ENCODE measurements around the gene CNOT4.
"Not testable (repeated sequence)": the region's sequence is repeated elsewhere in the genome, so short reads cannot be mapped to it uniquely, and the experiment has no call there.

The CNOT4 gene

DNA sequence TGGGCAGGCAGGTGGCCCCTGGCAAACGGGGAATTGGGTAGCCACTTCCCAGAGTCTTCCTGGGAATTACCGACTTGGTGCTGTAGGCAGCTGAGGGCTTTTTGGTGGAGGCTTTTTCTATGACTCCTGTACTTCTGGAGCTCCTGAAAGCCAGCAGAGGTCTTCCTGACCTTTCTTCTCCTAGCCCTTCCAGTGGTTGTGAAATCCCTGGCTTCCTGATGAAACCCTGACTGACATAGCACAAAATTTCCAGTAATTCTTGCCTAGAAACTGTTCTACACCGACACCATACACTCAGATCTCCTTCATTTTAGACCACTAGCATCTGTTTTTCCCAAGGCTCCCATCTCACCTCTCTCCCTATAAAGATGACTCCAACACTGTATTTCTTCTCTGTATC is 156.1 kb downstream of the CNOT4 start:
- DNase-seq, result no peak

DNA sequence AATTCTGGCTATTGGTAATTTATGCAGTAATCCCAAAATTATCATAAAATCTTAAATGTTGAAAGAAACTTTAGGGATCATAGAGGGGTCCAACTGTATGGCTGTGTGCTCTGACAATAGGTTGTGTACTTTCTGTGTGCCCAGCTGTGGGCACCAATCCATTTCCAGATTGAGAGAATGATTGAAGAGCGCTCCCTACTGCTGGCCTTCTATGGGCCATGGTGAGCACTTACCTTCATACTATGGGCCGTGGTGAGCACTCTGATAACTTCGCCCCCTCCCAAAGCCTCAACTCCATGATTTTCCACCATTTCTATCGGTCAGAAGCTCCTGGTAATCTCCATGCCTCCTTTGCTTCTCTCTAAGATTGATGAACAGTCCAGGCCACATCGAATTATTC is 157.6 kb downstream of the CNOT4 start:
- no peak for DNase-seq

DNA sequence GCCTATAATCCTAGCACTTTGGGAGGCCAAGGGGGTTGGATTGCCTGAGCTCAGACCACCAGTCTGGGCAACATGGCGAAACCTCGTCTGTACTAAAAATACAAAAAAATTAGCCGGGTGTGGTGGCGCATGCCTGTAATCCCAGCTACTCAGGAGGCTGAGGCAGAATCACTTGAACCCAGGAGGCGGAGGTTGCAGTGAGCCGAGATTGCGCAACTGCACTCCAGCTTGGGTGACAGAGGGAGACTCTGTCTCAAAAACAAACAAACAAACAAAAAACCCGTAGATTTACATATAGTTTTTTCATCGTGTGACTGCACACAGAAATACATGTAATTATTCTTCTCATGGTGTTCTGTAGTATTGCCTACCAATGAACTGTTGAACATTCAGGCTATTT is 158.8 kb downstream of the CNOT4 start:
- not testable (repeated sequence) for DNase-seq

DNA sequence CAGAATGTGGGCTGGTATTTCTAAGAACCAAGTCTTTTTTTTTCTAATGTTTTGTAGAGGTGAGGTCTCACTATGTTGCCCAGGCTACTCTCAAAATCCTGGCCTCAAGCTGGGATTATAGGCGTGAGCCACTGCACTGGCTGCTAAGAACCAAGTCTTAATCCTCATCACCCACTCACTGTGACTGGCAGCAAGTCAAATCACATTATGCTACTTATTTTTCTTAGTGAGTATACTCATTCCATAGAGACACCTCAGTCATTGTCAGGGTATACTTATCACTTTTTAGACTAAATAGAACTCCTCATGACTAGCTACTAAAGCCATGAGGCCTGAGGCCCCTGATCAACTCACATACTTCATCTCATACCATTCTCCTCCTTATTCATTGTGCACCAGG is 160.2 kb downstream of the CNOT4 start:
- DNase-seq, result no peak

DNA sequence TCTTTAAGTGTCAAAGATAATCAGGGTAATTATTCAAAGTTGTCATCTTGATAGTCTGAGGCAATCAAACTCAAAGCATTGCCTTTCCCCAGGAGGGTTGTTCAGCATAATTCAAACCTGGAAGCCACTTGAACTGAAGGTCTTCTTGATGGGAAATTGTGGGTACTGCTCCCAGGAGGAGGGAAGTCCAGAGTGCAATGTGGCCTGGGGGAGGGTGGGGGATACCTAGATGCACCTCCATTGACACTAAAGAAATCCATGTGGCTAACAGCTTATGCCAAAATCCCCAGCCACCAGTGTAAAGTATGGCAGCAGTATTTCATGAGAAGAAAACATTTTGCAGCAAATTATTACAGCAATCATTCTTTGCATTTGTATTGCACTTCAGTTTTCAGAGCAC is 161.4 kb downstream of the CNOT4 start:
- DNase-seq, result no peak

DNA sequence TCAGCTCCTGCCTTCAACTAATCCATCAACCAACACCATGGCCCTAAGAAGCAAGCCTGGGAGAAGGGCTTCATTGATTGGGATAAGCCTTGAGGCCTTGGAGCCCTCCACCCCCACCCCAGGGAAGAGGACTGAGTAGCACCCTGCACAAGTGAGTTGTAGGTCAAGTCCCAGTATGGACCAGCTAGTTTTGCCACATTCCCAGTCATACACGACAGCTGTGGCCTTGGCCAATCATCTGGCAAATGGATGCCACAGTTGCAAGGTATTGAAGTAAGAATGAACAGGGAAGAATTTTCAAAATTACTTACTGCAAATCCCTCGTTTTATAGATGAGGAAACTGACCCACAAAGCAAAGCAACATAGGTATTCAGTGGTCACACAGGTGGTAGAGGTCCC is 166.5 kb downstream of the CNOT4 start:
- no peak for DNase-seq

DNA sequence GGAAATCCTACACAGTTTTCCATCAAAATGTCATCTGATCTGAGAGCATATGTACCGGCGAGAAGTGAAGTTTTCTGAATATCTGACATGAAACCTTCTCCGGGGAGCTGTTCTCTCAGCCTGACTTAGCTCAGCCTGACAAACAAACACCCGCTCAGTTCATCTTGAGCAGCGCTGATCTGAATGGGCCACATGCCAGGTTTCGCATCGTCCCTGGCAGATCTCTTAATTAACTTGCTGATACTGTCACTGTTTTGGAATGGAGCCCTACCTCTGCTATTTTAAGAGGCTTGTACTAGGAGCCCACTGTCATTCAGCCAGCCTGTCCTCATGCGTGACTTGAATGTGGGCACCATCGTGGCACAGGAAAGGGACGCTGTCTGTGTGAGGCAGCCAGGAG is 167.0 kb downstream of the CNOT4 start:
- DNase-seq, result no peak

DNA sequence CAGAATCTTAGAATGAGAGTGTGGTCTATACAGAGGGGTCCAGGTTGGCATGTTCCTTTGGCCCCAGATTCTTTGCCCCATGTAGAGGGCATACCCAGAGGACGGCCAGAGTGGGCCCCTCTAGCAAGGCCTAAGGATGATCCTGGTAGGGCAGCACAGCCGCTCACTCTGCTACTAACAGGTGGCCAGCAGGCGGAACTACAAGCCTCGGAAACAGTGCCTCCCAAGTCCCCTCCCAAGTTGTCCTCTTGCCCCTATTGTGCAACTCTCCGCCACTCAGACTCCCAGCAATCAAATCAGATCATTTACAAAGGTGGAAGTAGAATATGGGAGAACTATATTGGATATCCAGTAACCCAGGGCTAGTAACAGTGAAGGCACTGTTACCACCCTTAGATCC is 168.9 kb downstream of the CNOT4 start:
- no peak for DNase-seq

DNA sequence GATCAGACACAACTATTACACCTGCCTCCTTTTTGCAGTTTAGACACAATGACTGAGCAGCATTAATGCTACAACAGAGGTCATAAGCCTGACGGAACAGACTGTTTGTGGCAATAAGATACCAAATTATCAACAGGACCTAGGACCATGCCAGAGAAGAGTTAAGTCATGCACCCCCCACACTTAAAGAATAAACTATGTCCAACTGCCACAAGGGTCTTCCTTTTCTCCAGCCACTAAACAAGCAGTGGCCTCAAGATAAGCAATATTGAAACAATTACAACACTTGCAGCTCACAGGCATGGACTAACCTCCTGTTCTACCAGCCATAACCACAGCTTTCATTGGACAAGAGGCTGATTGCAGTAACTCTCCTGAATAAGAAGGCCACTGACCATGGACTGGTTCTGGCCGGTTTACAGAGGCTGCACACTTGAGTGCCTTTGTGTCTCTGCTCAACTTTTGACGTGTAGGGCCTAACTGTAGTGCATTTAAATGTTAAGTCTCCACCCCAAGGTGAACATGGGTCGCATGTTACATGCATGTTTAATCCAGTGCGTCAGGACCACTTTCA is 171.8 kb downstream of the CNOT4 start:
- peak; percentile 44 for DNase-seq

DNA sequence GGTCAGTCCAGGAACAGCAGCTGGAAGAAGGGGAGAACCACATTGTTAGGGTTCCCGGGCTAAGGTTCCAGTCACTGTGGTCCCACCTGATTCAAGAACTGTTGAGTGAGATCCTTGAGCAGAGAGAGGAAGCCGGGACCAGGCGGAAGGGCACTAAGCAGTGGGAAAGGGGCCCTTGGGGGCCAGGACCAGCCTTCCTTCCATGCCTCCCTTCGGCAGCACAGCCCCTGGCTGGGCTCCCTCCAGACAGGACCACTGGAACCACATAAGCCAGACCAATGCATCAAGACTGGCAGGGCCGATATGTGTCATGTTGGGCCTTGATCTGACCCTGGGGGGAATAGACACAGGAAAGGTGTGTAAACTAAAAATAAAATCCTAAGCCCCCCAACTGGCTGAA is 172.4 kb downstream of the CNOT4 start:
- no peak for DNase-seq

DNA sequence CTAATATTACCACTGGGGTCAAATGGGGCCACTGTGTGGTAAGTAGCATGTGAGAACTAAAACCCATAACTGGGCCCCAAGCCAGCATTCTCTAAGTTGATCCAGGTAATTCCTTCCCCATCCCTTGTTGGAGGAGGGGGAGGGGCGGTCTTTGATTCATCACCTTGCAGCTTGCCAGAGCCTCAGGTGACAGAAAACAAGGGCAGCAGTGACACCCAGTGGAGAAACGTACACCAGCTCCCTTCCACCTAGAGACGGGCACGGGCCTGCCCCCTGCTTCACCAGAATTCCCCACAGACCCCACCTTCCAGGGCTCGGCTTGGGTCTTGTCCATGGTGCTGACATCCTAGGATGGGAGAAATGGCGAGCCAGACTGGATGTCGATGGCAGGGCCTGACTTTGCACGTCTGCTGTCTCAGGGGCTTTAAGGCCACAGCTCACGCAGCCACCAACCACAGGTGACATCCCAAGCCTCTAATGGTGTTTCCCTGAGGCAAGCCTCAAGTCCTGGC is 174.2 kb downstream of the CNOT4 start:
- DNase-seq, result peak; percentile 67

DNA sequence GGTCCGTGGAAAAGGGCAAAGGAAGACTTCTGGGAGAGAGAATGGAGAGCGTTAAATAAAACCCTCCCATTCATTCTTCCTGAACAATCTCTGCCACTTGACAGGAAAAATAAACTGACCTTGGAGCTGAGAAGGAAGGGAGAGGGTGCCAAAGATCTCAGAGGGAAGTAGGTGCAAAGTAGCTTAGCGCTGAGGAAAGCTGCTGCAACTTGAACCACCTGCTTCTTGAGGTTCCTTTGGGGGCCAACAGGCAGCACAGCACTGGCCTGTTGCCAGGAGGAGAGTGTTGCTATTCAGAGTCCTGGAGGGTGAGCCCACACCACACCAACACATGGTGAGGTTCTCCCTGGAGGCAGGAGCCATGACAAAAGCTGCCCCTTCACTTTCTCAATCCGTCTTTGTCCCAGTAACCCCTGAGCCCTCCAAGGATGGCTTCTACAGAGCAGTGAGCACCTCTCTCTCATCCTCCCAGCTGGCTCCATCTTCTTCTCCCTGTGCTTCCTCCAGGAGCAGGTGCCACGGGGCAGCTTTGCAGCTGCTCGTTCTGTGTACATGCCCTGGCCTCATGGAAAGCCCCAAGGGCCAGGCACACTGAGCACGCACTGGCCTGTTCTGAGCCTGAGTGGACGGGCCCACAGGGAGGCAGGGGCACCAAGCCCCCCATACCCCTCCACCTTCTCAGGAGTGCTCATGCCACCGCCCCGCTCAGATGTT is 174.9 kb downstream of the CNOT4 start:
- no peak for DNase-seq

DNA sequence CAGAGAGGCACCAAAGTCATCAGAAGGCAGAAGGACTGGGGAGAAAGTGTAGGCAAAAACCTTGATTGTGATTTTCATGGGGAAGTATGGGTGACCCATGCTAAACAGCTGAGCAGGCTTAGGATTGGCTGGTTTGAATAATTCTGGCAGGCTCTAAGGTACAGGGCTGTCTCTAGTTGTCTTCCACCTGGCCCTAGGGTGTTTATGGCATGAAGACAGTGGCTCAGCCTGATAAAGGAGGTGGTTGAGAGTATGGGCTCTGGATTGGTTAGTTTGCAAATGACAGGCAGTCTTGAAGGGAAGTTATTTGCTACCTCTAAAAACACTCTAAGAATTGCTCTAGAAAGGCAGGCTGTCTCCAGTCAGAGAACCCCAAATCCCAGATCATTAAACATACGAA is 176.0 kb downstream of the CNOT4 start:
- DNase-seq, result peak; percentile 9

DNA sequence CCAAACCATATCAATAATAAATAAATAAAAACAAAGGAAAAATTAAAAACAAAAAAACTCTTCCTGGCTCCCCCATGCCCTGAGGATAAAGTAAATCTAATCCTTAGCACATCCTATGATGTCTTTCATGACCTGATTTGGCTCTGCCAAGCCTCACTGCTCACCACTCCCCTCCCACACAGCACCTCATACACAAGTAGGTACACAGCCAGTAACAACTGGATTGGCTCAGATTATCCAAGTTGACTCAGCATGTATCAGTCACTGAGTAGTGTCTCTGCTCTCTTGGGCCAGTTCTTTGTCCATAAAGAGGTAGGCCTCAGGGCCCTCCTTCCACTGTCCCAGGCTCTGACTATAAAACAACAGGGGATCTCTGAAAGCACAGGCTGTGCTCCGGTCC is 176.7 kb downstream of the CNOT4 start:
- no peak for DNase-seq

DNA sequence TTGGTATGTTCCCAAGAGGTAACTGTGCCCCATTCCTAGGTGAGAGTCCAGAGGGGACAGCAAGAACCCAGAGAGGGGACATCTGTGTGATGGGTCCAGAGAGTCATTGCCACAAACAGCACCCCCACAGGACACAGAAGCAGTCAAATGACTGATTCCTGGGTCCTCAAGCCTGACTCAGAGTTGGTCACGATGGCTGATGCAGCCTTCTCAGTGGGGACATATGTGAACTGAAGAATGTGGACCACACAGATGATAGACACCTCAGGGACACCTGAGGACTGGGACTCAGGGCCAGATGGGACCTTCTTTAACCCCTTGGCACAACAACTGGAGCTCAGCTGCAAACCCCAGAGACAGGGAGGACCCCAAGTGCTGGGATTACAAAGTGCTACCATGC is 179.8 kb downstream of the CNOT4 start:
- no peak for DNase-seq

DNA sequence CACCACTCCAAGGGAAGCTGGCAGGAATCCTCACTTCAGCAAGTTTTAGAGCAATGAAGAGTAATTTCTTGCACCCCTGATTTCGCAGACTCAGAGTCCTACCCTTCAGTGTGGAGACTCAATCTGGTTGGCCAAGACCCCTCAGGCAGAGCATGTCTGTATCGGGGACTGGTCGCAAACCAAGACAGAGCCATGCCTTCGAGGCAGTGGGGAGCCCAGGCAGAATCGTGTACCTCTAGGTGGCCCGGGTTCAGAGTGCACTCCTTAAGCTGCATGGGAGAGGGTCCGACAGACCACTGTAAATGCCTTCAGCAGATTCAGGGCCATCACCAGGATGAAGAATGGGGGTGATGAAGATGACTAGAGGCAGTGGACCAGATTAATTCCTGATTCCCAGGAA is 181.4 kb downstream of the CNOT4 start:
- DNase-seq, result no peak

DNA sequence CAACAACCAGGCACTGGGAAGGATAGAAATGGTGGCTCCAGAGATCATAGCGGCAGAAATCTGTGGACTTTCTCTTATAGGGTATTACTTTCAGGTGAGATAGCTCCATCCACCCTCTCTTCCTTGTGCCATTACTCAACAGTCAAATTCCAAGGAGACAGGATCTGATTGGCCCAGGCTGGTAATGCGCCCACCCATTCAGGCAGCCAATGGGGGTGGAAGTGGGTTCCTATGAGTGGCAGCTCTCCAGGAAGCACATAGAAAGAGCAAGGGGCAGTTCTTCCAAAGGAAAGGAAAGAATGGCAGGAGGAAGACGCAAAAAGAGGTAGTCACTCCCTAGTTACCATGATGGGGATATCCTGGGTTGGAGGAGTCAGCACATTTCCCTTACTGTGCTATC is 181.8 kb downstream of the CNOT4 start:
- DNase-seq, result no peak

DNA sequence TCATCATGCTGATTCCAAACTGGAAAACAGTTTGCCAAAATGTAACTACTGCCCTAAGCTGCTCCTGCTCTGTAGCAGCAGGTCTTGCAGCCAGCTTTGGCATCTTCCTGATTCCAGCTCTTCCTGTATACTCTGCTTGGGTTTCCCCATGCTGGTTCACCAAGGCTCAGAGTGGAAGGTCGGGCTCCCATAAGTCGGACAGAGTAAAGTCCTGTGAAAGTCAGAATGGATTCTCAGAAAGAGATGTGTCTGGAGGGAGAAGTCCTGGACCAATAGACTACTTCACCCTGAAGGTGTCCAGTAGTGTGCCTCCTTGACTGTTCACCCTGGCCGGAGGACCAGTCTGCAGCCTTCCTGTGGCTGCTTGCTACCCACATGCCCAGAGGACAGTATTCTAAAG is 182.4 kb downstream of the CNOT4 start:
- no peak for DNase-seq

DNA sequence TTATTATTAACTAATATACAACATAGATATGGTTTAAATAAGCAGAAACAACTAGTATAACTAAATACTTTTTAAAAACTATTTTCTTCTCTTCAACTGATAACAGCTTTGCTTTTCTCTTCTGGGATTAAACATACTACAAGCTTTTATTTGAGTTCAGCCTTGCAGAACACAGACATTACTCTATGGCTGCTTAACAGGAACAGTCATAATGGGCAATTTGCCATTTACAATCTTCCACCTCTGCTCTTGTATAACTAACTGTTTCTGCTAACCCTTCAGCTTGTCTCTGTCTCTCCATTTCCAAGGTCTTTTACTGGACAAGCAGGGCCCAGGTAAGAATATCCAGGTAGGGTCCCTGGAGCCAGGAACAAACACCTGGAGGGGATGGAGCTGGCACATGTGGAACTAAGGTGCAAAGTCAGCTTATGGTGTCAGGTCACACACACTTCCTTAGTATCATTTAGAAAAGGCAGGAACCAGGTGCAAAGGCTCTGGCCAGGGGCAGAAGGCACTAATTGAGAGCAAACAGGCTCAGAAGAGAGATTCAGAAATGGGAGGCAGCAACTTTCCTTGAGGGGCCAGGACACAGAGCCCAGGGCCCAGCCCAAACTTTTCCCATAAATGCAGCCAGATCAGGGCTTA is 183.1 kb downstream of the CNOT4 start:
- no peak for DNase-seq

DNA sequence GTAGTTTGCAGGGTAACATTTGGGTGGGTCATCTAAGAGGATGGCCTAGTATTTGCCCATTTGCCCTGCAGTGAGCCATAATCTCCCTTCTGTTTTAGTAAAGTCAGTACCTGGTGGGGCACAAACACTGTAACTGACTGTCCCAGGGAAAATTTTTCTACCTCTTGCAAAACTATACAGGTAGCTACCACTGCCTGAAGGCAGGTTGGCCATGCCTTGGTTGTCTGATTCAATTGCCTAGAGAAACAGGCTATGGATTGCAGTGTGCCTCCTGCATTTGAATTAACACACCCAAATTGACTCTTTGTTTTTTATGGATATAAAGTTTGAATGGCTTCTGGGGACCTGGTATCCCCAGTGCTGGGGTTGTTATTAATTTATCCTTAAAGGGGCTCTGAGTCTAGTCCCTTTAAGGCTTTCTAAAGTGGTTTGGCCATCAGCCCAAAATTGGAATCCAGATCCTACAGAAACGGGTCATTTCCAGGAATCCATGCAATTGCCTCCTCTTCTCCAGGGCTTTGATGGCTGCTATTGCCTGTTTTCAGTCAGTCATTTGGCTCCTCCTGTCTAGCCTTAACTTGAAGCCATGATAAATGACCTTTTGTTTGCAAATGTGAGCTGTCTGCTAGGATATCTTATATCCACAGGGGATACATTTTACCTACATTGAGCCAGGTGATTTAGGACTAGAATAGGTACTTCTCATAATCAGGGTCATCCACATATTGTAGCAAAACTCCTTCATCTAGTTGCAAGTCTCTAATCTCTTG is 187.1 kb downstream of the CNOT4 start:
- no peak for DNase-seq

DNA sequence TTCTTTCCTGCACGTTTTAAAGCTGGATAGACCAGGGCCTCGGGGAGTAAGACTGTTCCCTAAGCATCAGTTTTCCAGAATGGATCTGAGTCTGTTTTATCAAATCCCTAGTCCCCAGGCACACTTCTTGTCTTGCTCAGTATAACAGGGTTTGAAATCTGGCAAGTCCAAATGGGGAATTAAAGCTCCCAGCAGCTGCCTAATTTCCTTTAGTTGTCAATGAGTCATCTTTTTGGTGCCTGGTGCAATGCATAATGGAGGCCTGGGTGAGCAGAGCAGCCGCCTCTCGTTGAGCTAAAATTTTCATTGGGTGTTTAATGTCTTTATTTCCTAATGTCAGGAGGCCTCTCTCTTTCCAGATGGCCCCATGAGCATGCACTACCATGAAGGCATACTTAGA is 188.3 kb downstream of the CNOT4 start:
- DNase-seq, result no peak

DNA sequence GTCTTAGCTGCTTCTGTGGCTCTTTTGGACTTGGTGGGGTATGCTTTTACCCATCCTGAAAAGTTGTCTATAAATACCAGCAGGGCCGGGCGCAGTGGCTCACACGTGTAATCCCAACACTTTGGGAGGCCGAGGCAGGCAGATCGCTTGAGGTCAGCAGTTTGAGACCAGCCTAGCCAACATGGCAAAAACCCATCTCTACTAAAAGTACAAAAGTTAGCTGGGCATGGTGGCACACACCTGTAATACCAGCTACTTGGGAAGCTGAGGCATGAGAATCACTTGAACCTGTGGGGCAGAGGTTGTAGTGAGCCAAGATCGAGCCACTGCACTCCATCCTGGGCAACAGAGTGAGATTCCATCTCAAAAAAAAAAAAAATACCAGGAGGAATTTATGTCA is 188.9 kb downstream of the CNOT4 start:
- DNase-seq, result not testable (repeated sequence)

DNA sequence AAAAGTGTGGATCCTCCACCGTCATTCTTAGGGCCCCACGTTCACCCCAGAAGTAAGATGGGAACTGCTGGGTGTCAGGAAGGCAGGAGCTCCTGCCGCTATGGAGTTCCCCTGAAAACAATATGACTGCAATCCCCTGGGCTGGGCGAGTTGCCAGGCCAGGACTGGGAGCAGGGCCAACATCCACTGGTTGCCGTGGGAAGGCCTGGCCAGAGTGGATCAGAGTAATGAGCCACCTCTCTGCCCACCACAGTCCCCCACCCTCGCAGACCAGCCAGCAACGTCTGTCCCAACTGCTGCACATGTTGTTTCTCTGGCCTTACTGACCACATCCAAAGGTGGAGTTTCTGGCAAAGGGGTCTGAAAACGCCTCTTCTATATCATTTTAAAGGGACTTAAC is 189.6 kb downstream of the CNOT4 start:
- peak; percentile 33 for DNase-seq

All from hematopoietic multipotent progenitor cell treated with erythropoietin and hydrocortisone succinate and interleukin-3 and kit ligand, for 6 days (in vitro differentiated cells).